SK-N-SH (cell line): ENCODE measurements around the gene MICU2.

ENCODE experiments used
- CTCF ChIP-seq: fragments of 200-600 bp; sonication (generic); IDR thresholded peaks from 2 replicates; pipeline ENCODE4 v1.6.1; 2017; ENCODE audit warnings: antibody characterized with exemption, mild to moderate bottlenecking, moderate library complexity
- EP300 ChIP-seq, 2 experiments: IDR thresholded peaks; 2 replicates each; pipeline versions ENCODE4 v1.4.0 to v1.6.1; 2012; ENCODE audit warnings: borderline replicate concordance in 1 of 2, low read depth in 1 of 2, low read length in 1 of 2
- EZH2phosphoT487 ChIP-seq: fragments of 200-600 bp; sonication (generic); IDR thresholded peaks from 2 replicates; pipeline ENCODE4 v1.6.1; 2017; ENCODE audit warnings: low read depth, mixed run types, mild to moderate bottlenecking, antibody characterized with exemption, moderate library complexity, borderline replicate concordance
- FOXM1 ChIP-seq: IDR thresholded peaks from 2 replicates; pipeline ENCODE4 v1.4.0; 2012; ENCODE audit warnings: low read depth, mild to moderate bottlenecking
- JUND ChIP-seq: IDR thresholded peaks from 2 replicates; pipeline ENCODE4 v1.4.0; 2012
- NFIC ChIP-seq: IDR thresholded peaks from 2 replicates; pipeline ENCODE4 v1.4.0; 2012; ENCODE audit warnings: borderline replicate concordance
- PBX3 ChIP-seq: IDR thresholded peaks from 2 replicates; pipeline ENCODE4; 2012
- POLR2AphosphoS5 ChIP-seq: IDR thresholded peaks from 2 replicates; pipeline ENCODE4 v1.6.1; 2012; ENCODE audit warnings: low read depth, low read length
- REST ChIP-seq: IDR thresholded peaks from 2 replicates; pipeline ENCODE4 v1.6.1; 2012; ENCODE audit warnings: mild to moderate bottlenecking, low read depth, low read length, moderate library complexity
- TAF1 ChIP-seq: IDR thresholded peaks from 2 replicates; pipeline ENCODE4 v1.6.1; 2012; ENCODE audit warnings: low read depth, mild to moderate bottlenecking, low read length, moderate library complexity, borderline replicate concordance
- USF1 ChIP-seq: IDR thresholded peaks from 2 replicates; pipeline ENCODE4 v1.4.0; 2012; ENCODE audit warnings: low read depth, borderline replicate concordance
- USF2 ChIP-seq: fragments of 150-350 bp; IDR thresholded peaks from 2 replicates; pipeline ENCODE4 v1.6.1; 2017; ENCODE audit warnings: antibody characterized with exemption, low read length, low read depth, borderline replicate concordance

- TF ChIP-seq CTCF = no peak
- no peak for TF ChIP-seq EP300 (IDR thresholded peaks at IDR 0.05; ENCODE audit: borderline replicate concordance in 1 of 2, low read depth in 1 of 2, low read length in 1 of 2)
- TF ChIP-seq USF1 = no peak
- no peak for TF ChIP-seq REST
- no peak for TF ChIP-seq POLR2AphosphoS5
- TF ChIP-seq EZH2phosphoT487 = no peak
- no peak for TF ChIP-seq NFIC
- TF ChIP-seq TAF1 = no peak
- TF ChIP-seq PBX3 = no peak
- TF ChIP-seq FOXM1 = no peak
- no peak for TF ChIP-seq JUND
- TF ChIP-seq USF2 = no peak
These were observed 12.9 kb upstream of the MICU2 start for GRCh38 chr13:21616880-21617279.
